GM19324 (cell line): ENCODE results near the gene PTGES2.
"Not testable (repeated sequence)": the region's sequence is repeated elsewhere in the genome, so short reads cannot be mapped to it uniquely, and the experiment has no call there.

ENCODE experiments used
- ATAC-seq: cut with Tn5 transposase; IDR thresholded peaks from one replicate; pipeline ENCODE4 v1.9.1; 2021; ENCODE audit warnings: mild to moderate bottlenecking, moderate library complexity; ENCODE audit not compliant: unreplicated experiment, low FRiP score

PTGES2 gene

DNA sequence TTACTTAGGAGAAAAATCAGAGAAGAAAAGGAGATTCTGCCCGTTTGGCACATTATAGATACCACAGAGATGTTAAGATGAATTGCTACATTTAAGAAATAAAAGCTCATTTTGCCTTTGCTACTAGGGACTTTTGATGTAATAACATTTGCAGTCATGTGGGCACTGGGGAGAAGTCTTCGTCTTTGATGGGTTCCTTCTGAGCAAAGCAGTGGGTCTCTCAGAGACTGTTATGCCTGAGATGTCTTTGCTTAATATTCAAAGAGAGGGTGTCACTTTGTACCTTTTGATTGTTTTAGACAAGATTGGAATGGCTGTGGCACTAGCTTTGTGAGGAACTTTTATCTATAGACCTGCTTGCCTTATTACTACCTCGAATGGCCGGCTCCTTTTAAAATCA, 34.5 kb downstream of the PTGES2 start:
- no peak for ATAC-seq

DNA sequence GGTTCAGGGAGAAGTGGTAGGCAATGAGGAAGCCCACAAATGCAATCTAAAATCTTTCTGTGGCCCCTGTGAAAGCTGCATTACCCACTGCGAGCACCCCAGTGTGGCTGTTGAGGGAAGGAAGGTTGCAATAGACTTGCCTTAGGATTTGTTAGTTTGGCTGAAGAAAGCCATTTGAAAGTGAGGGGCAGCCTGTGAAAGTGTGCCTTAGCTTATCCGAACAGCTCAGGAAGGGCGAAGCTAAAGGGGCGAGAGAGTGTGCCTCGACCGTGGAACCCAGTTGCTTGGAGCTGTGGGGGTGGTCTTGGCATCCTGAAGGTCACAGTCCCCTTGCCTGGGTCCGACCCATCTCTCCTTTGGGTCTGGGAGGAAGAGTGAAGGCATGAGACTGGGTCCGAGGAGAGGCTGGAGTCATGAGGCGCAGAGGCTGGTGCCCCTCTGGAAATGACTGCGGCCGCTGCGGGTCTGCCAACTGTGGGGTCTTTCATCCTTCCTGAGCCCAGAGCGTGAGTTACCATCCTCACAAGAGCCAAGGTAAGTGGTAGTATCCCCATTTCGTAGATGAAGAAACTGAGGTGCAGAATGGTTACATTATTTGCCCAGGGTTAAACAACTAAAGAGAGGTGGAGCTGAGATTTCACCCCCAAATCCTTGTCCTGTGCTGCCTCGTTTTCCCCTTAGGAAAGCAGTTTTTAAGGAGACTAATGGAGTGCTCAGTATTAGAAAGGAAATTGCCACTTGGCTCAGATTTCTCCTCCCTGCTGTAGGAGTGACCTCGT, 35.1 kb downstream of the PTGES2 start:
- no peak for ATAC-seq

GRCh38 chr9:128091571-128091970, 36.0 kb downstream of the PTGES2 start:
- ATAC-seq, result no peak

GRCh38 chr9:128091144-128091543, 36.4 kb downstream of the PTGES2 start:
- no peak for ATAC-seq

GRCh38 chr9:128089299-128089698, 38.2 kb downstream of the PTGES2 start:
- ATAC-seq, result no peak

GRCh38 chr9:128088253-128088945, 39.1 kb downstream of the PTGES2 start:
- no peak for ATAC-seq

DNA sequence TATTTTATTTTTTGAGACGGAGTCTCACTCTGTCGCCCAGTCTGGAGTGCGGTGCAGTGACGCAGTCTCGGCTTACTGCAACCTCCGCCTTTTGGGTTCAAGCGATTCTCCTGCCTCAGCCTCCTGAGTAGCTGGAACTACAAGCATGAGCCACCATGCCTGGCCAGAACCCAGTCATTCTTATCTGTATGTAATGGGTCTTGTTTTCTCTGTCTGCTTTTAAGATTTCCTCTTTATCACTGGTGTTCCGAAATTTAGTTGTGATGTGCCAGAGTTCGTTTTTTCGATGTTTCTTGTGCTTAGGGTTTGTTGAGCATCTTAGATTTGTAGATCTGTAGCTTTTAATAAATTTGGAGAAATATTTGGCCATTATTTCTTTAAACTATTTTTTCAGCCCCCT, 40.3 kb downstream of the PTGES2 start:
- no peak for ATAC-seq

DNA sequence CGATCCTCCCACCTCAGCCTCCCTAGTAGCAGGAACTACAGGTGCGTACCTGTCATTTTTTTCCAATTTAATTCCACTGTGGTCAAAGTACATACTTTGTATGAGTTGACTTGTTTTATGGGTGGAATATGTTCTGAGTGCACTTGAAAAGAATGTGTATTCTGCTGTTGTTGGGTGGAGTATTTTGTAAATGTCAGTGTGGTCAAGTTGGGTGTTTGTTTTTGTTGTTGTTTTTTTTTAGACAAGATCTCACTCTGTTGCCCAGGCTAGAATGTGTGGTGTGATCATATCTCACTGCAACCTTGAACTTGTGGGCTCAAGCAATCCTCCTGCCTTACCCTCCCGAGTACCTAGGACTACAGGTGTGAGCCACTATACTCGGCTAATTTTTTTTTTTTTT, 41.6 kb downstream of the PTGES2 start:
- no peak for ATAC-seq

- no peak for ATAC-seq
Observed at GRCh38 chr9:128084746-128085145, 42.8 kb downstream of the PTGES2 start.

GRCh38 chr9:128082151-128082550, 45.4 kb downstream of the PTGES2 start:
- ATAC-seq, result no peak

DNA sequence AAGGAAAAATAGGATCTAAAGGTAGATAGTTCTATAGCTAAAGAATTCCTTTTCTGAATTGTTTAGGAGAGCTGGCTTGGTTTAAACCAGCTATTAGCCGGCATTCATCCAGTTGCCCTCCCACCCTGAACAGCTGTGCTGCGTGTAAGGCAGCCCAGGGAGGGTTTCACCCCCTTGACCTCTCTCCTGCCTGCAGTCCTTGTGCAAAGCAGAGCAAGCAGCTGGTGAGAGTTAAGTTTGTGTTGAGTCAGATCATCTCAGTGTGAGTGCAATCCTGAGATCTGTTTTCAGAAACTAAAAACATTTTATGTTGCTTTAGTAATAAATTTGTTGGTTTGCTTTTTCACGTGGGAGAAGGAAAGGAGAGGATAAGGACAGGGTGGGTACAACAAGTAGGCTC, 46.5 kb downstream of the PTGES2 start:
- ATAC-seq, result no peak

GRCh38 chr9:128080206-128080605, 47.3 kb downstream of the PTGES2 start:
- ATAC-seq, result no peak

GRCh38 chr9:128078504-128079434, 48.8 kb downstream of the PTGES2 start:
- ATAC-seq, result no peak

GRCh38 chr9:128077847-128078503, 49.6 kb downstream of the PTGES2 start:
- no peak for ATAC-seq

DNA sequence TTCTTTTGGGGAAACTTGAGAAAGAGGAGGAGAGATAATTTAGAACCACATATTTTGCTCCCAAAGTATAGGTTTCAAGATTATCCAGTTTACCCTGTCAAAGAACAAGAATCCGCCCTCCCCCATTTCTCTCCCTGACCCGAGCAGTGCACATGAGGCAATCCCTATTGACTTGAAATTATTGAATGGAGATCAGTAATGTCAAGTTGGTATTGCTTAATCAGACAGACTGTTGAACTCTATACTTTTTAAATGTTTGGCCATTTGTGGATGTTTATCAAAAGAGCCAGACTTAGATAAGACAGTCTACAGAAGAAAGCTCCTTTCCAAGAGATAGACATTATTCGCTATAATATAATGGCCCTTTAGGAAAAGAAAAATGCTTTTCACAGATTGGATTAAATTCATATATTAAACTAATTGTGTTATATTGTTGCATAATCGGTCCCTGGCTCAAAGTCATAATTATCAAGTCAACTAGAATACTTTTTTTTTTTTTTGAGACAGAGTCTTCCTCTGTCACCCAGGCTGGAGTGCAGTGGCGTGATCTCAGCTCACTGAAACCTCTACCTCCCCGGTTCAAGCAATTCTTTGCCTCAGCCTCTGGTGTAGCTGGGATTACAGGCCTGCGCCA, 54.2 kb downstream of the PTGES2 start:
- ATAC-seq, result no peak

- ATAC-seq, result no peak
Observed at GRCh38 chr9:128072144-128073021, 55.1 kb downstream of the PTGES2 start.

GRCh38 chr9:128071475-128071874, 56.1 kb downstream of the PTGES2 start:
- ATAC-seq, result not testable (repeated sequence)

DNA sequence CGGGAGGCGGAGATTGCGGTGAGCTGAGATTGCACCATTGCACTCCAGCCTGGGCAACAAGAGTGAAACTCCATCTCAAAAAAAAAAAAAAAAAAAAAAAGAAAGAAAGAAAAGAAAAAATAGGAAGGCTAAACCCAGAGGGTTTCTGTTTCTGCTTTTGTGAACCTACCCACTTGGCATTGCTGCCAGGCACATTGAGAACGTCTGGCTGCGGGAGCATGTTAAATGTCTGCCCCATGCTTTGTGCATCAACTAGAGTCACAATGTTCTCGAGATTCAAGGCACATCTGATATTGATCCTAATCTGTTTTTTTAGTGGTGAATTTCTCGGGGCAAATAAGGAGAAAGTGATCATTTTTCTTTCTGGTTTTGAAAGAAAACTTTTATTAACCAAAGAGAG, 56.7 kb downstream of the PTGES2 start:
- ATAC-seq, result no peak
